NCI-H748 (cell line): ENCODE results near the gene LIME1.
"Not testable (repeated sequence)": the region's sequence is repeated elsewhere in the genome, so short reads cannot be mapped to it uniquely, and the experiment has no call there.

Experiments used
- DNase-seq: peaks from one replicate; lab custom pipeline; 2025; ENCODE audit not compliant: unreplicated experiment; lab: John Stamatoyannopoulos, UW

Gene LIME1

GRCh38 chr20:63707558-63708300 lies 28.7 kb upstream of the LIME1 start, which contains the start of the genes ARFRP1 and ZGPAT:
Gene ARFRP1, minus strand, starts transcription at chr20:63707976. Its CDS starts 885 bp downstream, at chr20:63707091.
Gene ZGPAT, plus strand, starts transcription at chr20:63708039. Its CDS starts 542 bp downstream, at chr20:63708581.
- DNase-seq = peak; percentile 84

DNA sequence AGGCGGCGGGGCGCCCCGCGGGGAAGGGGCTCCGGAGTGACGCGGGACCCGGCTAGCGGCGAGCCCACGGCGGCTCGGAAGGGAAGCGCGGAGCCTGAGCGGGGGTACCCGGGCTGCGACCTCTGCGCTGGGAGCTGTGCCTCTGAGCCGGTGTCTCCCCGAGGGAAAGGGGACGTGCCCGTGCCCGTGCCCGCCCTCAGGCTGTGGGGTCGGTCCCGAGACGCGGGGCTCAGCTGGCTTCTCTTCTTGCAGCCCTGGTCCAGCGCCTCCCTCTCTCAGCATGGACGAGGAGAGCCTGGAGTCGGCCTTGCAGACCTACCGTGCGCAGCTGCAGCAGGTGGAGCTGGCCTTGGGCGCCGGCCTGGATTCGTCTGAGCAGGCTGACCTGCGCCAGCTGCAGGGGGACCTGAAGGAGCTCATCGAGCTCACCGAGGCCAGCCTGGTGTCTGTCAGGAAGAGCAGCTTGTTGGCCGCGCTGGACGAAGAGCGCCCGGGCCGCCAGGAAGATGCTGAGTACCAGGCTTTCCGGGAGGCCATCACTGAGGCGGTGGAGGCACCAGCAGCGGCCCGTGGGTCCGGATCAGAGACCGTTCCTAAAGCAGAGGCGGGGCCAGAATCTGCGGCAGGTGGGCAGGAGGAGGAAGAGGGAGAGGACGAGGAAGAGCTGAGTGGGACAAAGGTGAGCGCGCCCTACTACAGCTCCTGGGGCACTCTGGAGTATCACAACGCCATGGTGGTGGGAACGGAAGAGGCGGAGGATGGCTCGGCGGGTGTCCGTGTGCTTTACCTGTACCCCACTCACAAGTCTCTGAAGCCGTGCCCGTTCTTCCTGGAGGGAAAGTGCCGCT lies 27.9 kb upstream of the LIME1 start:
- peak; percentile 14 for DNase-seq

DNA sequence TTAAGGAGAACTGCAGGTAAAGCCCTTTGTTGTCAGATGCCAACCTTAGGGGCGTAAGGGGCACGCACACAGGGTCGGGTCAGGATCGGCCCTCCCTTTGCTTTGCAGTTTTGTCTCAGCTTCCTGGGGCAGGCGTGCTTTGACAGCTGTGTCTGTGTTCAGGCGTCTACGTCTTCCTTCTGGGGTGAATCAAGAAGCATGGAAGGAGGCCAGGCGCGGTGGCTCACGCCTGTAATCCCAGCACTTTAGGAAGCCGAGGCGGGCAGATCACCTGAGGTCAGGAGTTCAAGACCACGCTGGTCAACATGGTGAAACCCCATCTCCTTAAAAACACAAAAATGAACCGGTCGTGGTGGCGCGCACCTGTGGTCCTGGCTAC lies 27.3 kb upstream of the LIME1 start:
- DNase-seq = no peak

- DNase-seq = no peak
Observed at GRCh38 chr20:63711085-63711645, 25.3 kb upstream of the LIME1 start.

- DNase-seq = no peak
Observed at GRCh38 chr20:63712191-63712590, 24.3 kb upstream of the LIME1 start.

DNA sequence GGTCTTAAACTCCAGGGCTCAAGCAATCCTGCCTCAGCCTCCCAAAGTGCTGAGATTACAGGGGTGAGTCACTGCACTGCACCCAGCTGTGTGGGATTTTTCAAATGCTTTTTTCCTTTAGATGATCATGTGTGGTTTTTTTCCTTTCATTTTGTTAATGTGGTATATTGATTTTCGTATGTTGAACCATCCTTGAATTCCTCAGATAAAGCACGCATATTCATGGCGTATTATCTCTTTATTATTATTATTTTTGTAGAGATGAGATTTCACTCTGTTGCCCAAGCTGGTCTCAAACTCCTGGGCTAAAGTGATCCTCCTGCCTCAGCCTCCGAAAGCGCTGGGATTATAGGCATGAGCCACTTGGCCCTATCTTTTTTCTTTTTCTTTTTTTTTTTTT lies 21.6 kb upstream of the LIME1 start:
- DNase-seq = no peak

DNA sequence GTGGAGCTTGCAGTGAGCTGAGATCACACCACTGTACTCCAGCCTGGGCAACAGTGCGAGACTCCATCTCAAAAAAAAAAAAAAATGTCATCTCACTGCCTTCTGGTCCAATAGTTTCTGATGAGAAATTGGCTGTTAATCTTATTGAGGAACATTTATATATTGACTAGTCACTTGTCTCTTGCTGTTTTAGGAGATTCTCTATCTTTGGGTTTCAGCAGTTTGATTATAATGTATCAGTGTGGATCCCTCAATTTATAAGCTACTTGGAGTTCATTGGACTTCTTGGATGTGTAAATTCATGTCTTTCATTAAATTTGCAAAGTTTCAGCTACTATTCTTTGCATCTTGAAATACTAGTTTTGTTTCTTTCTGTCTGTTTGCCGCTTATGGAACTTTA lies 17.5 kb upstream of the LIME1 start:
- DNase-seq = no peak

DNA sequence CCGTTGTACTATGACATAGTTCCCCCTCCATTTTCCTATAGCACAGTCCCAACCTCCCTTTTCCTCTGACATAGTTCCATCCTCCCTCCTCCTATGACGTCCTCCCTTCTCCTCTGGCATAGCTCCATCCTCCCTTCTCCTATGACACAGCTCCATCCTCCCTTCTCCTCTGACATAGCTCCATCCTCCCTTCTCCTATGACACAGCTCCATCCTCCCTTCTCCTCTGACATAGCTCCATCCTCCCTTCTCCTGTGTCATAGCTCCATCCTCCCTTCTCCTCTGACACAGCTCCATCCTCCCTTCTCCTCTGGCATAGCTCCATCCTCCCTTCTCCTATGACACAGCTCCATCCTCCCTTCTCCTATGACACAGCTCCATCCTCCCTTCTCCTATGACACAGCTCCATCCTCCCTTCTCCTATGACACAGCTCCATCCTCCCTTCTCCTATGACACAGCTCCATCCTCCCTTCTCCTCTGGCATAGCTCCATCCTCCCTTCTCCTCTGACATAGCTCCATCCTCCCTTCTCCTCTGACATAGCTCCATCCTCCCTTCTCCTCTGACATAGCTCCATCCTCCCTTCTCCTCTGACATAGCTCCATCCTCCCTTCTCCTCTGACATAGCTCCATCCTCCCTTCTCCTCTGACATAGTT lies 13.4 kb upstream of the LIME1 start:
- DNase-seq = not testable (repeated sequence)

DNA sequence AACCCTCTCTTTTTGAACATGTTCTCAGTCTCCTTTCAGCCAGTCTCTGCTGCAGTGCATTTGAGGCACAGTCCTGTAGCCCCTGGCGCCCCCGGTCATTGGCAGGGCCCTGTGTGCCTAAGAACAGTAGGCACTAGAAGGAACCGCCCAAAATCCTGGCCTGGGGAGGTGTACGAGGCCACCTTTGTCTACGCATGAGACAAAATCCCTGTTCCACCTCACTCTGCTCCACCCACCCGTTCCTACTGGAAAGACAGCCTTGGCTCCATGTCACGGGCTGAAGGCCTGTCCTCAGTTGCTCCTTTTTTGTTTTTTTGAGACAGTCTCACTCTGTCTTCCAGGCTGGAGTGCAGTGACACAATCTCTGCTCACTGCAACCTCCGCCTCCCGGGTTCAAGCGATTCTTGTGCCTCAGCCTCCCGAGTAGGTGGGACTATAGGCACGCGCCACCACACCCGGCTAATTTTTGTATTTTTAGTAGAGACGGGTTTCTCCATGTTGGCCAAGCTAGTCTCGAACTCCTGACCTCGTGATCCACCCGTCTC lies 6.2 kb upstream of the LIME1 start:
- DNase-seq = not testable (repeated sequence)

DNA sequence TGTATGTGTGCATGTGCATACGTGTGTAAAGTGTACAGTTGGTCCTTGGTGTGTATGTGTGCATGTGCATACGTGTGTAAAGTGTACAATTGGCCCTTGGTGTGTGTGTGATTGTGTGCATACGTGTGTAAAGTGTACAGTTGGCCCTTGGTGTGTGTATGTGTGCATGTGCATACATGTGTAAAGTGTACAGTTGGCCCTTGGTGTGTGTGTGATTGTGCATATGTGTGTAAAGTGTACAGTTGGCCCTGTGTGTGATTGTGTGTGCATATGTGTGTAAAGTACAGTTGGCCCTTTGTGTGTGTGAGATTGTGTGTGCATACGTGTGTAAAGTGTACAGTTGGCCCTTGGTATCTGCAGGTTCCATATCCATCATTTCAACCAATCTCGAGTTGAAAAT lies 5.1 kb upstream of the LIME1 start:
- no peak for DNase-seq

- no peak for DNase-seq
Observed at GRCh38 chr20:63732118-63733095, 4.1 kb upstream of the LIME1 start.

GRCh38 chr20:63733117-63733516 lies 3.3 kb upstream of the LIME1 start:
- no peak for DNase-seq

DNA sequence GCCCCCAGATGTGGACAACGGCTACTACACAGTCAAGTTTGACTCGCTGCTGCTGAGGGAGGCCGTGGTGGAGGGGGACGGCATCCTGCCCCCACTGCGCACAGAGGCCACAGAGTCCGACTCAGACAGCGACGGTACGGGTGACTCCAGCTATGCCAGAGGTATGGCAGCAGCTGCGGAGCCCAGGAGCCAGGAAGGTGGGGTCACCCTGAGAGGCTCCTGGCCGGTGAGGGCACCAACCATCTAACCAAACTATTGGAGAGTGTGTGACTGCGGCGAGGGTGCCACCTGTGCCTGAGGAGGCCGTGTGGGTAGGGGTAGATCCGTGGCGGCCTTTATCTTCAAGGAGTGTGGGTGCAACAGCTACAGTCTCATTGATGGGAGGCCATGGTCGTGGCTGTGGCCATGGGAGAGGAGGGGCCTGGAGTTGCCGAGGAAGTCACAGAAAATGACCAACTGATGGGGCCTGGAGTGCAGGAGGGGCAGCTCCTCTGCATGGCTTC lies 2.8 kb upstream of the LIME1 start:
- DNase-seq = no peak

DNA sequence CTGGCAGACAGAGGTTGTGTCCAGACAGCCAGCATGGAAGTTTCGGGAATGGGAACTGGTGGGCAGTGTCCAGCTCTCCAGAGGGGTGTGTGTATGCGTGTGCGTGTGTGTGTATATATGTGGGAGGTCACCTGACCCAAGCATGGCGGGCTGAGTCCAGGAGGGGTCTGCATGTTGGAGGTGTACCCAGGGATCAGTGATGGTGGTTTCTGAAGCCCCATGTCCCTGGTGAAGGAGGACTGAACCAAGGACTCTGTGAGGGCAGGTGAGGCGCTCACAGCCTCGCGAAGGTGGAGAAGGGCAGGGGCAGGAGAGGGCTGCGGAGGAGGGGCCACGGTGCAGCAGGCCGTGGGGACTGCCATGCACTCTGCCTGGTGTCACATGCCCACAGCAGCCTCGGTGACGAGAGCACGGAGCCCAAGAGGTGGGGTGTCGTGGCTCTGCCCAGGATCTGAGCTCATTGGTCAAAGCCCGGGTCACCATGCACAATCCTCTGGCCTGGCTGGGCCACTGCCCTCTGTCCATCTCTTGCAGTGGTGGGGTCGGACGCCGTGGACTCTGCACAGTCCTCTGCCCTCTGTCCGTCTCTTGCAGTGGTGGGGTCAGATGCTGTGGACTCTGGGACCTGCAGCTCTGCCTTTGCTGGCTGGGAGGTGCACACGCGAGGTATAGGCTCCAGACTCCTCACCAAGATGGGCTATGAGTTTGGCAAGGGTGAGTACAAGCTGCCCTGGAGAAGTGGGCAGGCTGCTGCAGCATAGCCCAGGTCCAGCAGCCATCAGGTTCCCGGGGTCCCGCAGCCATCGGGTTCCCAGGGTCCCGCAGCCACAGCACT lies 2.1 kb upstream of the LIME1 start:
- no peak for DNase-seq

GRCh38 chr20:63734946-63735858 lies 1.3 kb upstream of the LIME1 start:
- no peak for DNase-seq

DNA sequence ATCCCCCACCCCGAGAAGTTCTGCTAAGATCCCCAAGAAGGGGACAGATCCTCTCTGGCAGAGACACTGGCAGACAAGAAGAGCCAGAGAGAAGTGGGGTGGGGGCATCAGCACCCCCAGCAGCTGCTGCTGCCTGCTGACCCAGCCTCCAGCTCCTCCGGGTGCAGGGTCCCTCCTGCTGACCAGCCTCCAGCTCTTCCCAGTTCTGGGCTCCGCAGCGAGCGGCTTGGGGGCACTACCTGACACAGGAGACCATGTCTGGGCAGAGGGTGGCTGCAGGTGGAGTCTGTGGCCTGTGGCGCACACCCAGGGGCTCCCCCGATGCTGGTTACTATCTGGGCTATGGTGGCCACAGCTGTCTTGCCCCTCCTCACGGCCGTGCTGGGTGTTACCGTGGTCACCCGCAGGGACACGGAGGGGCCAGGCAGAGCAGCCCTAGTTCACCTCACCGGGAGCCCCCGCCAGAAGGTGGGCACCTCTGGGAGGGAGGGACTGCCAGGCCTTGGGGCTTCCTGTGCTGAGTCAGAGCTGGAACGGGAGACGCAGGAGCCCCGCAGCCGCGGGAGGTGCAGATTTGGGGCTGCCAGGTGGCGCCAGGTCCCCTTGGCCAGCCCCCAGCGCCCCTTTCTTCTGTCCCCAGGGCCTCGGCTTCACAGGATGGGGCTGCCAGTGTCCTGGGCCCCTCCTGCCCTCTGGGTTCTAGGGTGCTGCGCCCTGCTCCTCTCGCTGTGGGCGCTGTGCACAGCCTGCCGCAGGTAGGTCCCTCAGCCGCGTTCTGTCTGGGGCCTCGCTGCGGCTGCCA lies 630 bp downstream of the LIME1 start:
- peak; percentile 14 for DNase-seq

DNA sequence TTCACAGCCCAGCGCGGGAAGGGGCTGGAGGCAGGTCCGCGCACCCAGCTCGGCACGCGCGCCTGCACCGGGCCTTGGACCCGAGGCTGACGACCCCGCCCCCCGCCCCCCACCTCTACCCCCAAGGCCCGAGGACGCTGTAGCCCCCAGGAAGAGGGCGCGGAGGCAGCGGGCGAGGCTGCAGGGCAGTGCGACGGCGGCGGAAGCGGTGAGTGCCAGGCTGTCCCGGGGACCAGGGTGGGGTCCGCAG lies 1.2 kb downstream of the LIME1 start:
- DNase-seq = no peak
